GM19397 (cell line): Measurements from ENCODE around the gene PHETA1.
A peak's percentile ranks its signal among the peaks of the same experiment; 100 is the strongest.
"Not testable (repeated sequence)": the region's sequence is repeated elsewhere in the genome, so short reads cannot be mapped to it uniquely, and the experiment has no call there.

Source experiments
- ATAC-seq: cut with Tn5 transposase; IDR thresholded peaks from one replicate; pipeline ENCODE4 v1.9.1; 2021; ENCODE audit warnings: mild to moderate bottlenecking, moderate library complexity; ENCODE audit not compliant: unreplicated experiment

The PHETA1 gene

GRCh38 chr12:111373231-111373630 is 4.3 kb upstream of the PHETA1 start:
- not testable (repeated sequence) for ATAC-seq

GRCh38 chr12:111369496-111370220 is 763 bp upstream of the PHETA1 start:
- ATAC-seq, result no peak

- ATAC-seq, result peak; percentile 10
Observed at GRCh38 chr12:111368291-111368787, 556 bp downstream of the PHETA1 start.

DNA sequence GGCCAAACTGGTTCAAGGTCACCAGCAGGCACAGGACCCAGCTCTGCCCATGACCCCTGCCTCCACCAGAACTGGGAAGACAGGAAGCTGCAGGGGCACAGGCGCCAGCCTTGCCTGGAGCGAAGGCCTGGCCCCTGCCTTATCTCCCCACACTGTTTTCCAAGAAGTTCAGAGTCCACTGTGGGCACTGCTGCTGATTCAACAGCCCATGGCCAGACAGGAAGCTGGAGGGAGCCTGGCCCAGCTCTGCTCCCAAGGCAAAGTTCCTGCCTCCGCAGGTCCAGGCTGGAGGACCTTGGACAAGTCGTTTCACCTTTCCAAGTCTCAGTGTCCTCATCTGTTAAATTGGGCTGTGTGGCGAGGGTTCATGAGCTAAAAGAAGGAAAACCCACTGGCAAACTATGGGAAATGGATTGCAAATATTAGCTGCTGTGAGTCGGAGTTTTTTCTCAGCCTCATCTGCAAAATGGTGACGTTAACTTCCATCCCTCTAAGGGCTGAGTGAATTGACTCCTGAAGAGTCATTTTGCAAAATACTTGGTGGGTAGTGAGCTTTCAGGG is 1.2 kb downstream of the PHETA1 start:
- ATAC-seq, result no peak

DNA sequence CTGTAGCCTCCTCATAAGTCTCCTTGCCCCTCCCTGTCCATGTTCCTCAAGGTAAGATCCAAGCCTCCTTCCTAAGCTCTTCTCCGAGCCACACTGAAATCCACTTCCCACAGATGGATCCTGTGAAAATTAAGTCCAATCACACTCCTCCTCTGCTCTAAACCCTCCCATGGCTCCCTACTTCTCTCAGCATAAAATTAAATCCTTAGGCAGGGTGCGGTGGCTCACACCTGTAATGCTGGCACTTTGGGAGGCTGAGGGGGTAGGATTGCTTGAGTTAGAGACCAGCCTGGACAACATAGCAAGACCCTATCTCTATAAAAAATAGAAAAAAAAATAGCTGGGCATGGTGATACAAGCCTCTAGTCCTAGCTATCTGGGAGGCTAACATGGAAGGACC is 2.3 kb downstream of the PHETA1 start:
- ATAC-seq, result no peak

- no peak for ATAC-seq
Observed at GRCh38 chr12:111366075-111366474, 2.8 kb downstream of the PHETA1 start.

DNA sequence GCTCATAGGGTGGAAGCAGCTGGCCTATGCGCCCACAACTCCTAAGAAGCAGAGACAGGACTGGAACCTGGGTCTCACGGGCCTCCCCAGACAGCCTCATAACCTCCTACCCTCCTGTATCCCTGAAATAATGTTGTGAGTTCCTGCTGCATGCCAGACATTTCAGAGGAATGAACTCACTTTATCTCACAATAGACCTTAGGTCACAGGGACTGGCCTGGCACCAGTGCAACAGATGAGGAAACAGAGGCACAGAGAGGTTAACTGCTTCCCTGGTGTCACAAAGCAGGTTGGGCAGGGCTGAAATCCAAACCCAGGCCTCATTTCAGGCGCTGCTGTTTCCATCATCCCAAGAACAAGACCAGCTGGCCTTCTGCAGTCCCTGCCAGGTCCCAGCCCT is 5.3 kb downstream of the PHETA1 start:
- ATAC-seq, result no peak

DNA sequence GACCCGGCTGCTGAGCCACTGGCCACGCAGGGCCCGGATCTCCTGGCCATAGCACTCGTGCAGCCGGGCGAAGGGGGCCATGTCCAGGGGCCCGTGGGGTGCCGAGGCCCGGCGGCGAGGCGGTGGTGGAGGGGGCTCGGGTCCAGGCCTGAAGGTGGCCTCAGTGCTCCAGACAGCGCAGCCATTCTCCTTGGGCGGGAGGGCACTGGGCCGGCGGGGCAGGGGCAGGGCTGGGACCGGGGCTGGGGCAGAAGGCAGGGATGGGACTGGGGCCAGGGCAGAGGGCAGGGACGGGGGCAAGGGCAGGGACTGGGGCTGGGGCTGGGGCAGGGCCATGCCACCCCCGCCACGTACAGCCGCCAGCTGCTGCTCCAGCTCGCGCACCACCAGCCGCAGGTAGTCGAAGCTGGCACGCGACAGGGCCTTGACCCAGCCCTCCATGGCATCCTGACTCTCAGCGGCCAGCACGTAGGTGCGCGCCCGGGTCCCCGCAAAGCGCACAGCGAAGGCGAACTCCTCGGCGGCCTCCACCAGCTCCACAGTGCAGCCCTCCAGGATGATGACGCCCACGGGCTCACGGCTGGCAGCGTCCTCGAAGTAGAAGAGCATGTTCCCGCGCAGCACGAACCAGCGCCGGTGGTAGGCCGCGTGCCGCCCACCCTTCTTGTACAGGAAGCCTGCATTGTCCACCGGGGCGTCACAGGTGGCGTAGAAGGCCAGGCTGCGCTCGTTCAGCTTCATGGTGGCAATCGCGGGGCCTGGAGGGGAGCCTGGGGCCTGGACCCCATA is 6.0 kb downstream of the PHETA1 start:
- no peak for ATAC-seq

DNA sequence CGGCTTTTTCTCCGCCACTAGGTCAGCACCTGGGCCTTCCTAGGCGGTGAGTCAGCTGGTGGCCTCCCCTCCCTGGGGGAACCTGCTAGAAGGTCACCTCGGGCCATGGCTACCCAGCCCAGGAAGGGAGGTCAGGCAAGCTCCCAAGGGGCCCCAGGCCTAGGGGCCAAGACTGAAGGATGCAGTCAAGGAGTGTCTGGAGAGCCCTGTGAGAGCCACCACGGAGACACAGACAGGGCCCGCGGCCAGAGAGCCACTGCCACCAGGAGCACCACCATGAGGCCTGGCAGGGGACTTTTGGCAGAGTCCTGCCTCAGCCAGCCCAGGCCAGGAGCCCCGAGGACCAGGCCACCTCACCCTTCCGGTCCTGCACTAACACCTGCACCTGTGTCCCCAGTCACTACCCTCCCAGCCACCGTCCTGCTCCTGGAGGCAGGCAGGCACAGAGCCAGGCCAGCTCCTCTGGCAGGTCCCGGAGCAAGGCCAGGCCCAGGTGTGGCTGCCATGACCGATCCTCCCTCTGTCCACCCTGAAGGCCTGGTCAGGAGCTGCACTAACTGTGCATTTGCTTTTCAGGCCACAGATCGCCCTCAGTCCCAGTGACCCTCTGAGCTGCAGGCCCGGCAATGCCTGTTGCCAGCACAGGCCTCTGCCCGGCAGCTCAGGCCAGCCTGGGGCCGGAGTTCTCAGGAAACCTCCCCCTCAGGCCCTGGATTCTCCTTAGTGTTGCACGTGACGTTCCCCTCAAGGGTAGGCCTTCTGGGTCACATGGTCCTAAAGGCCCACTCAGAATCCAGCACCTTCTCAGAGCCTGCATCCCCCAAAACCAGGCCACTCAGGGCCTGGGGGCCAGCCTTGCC is 6.9 kb downstream of the PHETA1 start:
- ATAC-seq, result no peak

DNA sequence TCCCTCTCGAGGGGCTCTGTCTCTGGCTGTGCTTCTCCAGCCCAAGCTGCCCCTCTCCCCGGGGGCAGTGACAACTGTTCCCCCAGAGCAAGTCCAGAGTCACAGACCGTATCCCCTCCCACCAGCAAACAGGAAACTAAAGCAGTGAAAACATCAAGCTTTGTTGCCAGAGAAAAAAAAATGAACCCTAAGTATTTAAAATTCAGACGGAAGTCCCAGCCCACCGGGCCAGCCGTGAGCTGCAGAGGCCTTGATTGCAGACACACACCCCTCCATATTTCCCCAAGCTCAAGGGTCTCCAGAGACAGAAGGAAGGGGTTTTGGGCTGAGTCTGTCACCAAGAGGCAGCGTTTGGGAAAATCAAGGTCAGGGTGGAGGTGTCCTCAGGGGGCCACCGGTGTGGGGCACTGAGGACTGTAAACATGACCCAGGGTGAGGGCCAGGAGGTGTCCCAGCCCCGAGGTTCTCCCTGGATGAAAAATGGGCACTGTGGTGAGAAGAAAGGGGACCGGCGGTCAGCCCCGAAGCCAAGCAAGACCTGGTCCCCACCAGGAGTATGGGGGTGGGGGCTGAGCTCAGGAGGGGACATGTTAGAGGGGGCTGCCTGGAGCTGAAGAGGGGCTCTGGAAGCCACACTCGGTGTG is 7.7 kb downstream of the PHETA1 start:
- ATAC-seq, result no peak

DNA sequence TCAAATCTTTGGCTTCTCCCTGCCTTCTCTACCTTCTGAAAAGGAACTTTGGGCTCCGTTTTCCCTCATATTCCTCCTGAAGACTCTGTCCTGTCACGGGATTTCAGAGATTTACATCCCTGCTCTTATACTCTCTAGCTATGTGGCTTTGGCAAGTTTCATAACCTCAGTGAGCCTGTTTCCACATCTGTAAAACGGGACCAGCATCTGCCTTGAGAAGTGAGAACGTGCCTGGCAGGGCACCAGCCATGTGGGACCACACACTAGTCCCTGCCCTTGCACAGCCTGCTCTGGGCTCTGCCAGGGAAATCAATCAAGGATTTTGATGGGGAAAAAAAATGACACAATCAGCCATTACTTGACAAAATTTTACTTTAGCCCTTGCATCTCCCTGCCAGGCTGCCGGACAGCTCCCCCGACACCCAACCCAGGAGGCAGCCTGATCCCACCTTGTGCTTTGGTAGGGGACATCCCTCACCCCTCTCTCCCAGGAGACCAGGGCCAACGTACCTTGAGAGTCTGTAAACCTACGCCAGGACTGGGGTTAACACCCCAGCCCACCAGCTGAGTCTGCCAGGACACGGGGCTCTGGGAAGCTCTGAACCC is 8.5 kb downstream of the PHETA1 start:
- ATAC-seq, result no peak

- no peak for ATAC-seq
Observed at GRCh38 chr12:111359914-111360276, 9.0 kb downstream of the PHETA1 start.

DNA sequence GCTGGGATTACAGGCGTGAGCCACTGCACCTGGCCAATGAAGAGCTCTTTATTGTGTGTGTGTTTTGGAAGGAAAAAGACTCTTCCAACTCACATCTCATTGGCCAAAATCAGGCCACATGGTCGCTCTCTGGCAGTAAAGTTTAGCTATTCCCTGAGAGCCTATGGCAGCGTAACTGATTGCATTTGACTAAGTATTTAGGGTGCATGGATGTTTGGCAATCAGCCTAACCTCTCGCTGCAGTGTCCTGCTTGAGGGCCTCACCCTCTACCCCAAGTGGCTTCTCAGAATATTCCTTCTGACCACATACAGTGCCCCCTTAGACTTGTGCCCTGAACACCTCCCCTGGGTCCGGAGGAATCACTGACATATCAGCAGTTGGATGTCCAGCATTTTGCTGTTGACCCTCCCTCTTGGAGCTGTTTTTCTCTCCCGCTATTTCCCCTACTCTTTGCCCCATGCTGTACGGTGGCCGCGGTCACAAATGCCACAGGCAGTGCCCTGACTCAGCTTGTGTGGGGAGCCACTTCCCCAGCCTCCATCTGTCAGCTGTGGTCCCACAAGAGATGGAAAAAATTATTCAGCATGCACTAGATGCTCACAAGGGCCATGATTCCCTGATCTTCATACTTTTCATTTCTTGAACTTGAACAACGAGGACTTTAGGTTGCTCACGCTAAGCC is 9.5 kb downstream of the PHETA1 start:
- ATAC-seq, result no peak

DNA sequence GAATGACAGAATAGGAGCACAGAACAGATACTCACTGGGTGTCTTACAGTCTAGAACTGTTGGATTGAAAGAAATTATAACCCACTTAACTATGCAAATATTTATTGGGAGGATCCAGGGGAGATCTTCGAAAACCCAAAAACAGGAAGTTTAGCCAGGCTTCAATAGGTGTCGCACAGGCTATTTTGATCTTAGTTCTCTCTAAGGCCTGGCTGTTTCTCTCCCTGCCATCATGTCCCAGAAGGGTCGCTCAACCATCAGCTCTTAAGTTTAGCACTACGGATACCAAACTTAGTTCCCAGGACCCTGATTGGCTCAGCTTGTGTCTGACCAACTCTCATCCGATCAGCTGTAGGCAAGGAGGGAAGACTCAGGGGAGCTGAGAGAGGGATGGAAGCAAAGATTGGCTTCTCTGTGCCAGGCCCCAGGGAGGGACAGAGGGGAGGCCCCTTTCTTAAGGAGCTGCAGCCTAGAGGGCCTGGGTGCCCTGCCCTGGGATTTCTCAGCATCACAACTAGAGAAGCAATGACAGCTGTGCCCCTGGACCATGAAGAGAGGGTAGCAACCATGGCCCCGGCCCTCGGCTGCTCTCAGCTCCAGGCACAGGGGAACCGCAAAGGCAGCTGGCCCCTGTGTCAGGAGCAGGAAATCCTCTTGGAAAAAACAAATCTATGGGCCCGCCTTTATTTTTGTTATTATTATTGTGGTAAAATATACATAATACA is 13.5 kb downstream of the PHETA1 start:
- no peak for ATAC-seq

GRCh38 chr12:111354511-111354910 is 14.4 kb downstream of the PHETA1 start:
- no peak for ATAC-seq

- no peak for ATAC-seq
Observed at GRCh38 chr12:111353603-111354295, 15.1 kb downstream of the PHETA1 start.

- ATAC-seq, result no peak
Observed at GRCh38 chr12:111353026-111353425, 15.9 kb downstream of the PHETA1 start.

GRCh38 chr12:111352296-111352993 is 16.4 kb downstream of the PHETA1 start:
- ATAC-seq, result no peak
